ENCODE measurements around the gene KCNK15.

The KCNK15 gene

GRCh38 chr20:44715499-44716308 lies 30.0 kb upstream of the KCNK15 start:
- DNase-seq (ENCODE audit: low read depth in 2 of 2) = no peak

DNA sequence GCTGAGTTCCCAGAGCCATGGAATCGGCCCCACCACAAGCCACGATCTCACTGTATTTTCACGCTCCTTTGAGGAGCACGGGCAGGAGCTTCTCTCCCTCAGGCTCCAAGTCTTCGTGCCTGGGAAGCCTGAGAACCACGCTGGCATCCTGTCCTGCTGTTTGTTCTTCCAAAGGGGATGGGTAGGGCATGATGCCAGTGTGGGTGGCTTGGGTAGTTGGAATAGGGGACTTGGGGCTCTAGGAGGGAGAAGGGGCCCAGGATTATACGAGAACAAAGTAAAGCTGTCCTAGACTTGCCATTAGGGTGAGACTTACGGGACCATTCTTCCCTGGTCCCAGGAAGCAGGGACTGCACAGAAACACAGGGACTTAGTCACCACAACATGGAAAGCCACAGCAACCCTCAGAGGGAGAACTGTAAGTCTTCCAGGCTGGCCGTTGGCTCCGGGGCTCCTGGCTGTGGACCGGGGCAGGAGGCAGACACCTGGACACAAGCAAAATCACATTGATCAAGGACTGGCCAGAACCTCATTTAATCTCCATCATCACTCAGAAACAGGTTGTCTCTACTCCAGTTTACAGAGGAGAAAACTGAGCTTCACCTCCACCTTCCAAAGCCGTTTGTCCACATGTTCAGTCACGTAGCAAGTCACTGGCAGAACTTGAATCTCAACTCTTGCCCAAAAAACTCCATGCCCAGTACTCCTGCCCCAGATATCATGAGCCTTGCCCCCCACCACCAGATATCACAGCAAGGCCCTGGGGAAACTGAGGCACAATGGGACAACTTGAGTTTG lies 29.2 kb upstream of the KCNK15 start:
- no peak for DNase-seq (ENCODE audit: low read depth in 2 of 2)

DNA sequence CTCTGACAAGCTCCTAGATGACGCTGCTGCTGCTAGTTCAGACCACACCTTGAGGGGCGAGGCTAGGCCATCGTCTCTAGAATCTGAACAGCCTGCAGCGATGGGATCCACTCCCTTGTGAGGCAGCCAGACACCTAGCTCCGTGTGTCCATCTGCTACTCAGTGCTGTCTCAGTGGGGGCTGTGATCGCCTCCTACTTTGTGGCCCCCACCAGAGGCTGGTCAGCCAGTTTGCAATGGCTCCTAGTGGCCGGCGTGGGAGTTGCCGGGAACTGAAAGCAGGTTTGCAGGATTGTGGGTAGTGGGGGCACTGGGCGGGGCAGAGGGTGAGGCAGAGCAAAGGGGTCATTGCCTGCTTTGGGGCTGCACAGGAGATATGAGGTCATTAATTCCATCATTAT lies 27.7 kb upstream of the KCNK15 start:
- DNase-seq (ENCODE audit: low read depth in 2 of 2) = no peak

DNA sequence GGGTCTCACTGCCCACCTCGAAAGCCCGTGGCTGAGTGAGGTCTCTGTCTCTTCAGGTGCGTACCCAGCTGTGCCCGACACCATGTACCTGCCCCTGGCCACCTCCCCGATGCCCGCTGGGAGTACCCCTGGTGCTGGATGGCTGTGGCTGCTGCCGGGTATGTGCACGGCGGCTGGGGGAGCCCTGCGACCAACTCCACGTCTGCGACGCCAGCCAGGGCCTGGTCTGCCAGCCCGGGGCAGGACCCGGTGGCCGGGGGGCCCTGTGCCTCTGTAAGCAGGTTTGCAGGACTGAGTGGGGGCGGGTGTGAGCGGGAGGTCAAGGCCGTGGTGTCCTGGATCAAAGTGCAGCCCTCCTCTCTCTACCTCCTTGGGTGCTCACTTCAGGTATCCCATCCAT lies 25.8 kb upstream of the KCNK15 start:
- DNase-seq (ENCODE audit: low read depth in 2 of 2) = no peak

- no peak for DNase-seq (ENCODE audit: low read depth in 2 of 2)
These were observed 25.1 kb upstream of the KCNK15 start for GRCh38 chr20:44720621-44720996.

GRCh38 chr20:44720997-44721784 lies 24.5 kb upstream of the KCNK15 start:
- DNase-seq (ENCODE audit: low read depth in 2 of 2) = no peak

DNA sequence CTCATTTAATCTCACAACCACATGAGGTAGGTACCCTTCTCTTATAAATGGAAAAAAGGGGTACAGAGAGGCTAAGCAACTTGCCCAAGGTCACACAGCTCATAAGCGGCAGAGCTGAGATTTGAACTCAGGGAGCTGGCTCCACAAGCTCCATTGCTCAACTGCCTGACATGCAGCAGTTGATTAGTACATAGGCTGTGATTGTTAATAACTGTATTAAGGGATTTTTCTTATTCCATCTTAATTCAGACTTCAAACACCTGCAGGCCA lies 23.9 kb upstream of the KCNK15 start:
- DNase-seq (ENCODE audit: low read depth in 2 of 2) = no peak

DNA sequence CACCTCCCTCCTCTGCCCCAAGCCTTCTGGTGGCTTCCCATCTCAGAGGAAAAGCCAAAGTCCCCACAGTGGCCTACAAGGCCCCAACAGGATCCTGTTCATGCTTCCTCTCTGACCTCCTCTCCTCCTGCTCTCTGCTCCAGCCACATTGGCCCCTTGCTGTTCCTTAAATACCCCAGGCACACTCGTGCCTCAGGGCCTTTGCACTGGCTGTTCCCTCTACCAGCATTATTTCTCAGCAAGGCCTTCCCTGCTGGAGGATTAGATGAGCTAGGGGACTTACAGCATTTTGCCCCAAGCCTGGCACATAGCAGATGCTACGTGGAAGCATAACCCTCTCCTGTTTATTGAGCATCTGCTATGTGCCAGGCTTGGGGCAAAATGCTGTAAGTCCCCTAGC lies 22.7 kb upstream of the KCNK15 start:
- DNase-seq (ENCODE audit: low read depth in 2 of 2) = no peak

DNA sequence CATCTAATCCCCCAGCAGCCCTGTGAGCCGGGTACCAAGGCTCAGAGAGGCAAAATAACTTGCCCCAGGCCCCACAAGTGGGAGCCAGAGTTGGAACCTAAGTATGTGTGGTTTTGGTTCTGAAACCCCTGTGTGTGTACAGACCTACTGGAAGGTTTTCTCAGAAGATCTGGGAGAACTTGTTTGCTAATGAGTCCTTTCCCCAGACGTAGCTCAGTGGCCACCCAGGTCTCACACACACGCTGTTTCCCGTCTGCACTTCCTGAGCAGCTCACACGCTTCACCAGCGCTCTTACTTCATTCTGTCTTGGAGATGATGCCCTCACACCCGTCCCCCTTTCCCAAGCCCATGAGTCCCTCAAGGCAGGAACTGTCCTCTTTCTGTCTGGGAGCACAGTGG lies 22.3 kb upstream of the KCNK15 start:
- no peak for DNase-seq (ENCODE audit: low read depth in 2 of 2)

GRCh38 chr20:44723798-44724362 lies 21.8 kb upstream of the KCNK15 start:
- no peak for DNase-seq (ENCODE audit: low read depth in 2 of 2)

DNA sequence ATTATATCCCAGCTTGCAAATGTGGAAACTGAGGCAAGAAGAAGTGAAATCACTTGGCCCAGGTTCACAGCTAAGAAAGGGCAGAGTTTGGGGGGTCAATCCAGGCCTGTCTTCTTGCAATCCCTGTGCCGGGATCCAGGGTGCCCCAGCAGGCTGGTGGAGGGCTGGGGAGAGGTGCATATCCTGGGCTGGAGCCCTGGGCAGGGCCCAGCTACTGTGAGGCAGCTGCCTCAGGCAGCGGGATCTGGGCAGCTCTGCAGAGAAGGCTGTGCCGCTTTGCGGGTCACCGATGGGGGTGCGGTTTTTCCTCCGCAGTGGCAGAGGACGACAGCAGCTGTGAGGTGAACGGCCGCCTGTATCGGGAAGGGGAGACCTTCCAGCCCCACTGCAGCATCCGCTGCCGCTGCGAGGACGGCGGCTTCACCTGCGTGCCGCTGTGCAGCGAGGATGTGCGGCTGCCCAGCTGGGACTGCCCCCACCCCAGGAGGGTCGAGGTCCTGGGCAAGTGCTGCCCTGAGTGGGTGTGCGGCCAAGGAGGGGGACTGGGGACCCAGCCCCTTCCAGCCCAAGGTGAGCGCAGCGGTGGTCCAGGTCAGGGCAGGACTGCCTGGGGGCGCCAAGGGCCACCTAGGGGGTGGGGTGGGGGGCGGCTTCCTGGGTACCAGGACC lies 21.1 kb upstream of the KCNK15 start:
- no peak for DNase-seq (ENCODE audit: low read depth in 2 of 2)

DNA sequence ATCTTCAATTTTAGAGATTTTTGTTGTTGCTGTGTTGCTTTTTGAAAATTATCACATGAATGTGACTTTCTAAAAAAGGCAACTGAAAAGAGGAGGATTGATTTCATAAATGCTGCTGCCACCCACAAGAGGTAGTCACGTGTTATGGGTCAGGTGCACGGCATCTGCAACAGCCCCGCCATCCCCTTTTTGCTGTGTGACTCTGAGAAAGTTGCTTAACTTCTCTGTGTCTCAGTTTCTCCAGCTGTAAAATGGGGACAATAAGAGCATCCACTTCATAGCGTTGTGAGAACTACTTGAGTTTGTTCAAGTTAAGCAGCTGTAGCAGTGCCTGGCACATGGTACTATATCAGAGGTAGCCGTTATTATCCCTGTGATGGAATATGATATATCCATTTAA lies 19.8 kb upstream of the KCNK15 start:
- DNase-seq (ENCODE audit: low read depth in 2 of 2) = no peak

GRCh38 chr20:44727039-44727438 lies 18.6 kb upstream of the KCNK15 start:
- no peak for DNase-seq (ENCODE audit: low read depth in 2 of 2)

DNA sequence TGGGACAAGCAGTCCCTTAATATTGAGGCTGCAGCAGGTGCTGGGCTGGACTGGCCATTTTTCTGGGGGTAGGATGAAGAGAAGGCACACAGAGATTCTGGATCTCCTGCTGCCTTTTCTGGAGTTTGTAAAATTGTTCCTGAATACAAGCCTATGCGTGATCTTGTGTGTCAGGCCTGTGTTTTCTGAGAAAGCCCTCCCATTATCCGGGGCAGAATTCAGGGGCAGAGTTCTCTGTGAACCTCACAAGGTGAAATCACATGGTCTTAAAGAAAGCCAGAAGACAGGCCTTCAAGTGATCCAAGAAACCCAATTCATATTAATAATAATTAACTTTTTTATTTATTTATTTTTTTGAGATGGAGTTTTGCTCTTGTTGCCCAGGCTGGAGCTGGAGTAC lies 18.0 kb upstream of the KCNK15 start:
- DNase-seq (ENCODE audit: low read depth in 2 of 2) = no peak

DNA sequence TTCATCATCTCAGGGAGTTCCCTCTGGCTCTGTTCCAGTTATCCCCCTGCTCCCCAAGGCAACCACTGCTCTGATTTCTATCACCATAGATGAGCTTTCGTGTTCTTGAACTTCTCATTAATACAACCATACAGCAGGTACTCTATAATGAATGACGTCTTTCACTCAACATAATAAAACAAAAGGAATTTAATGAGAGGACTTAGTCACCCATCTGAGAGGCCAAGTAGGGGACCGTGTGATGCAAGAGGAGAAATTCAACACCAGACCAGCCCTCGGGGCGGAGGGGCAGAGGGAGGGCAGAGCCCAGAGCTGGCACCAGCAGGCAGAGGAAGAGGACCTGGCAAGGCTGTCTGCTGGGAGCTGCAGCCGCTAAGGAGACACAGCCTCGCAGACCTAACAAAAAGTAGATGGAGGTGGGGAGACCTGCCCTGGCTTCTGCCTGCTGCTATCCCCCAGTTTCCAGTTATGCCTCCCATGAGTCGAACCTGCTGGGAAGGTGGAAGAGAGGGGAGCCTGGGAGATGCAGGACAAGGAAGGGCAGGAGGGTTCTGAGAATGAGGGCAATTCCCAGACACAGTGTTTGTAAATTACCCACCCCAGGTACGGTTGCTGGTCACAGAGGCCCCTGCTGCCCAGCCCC lies 16.7 kb upstream of the KCNK15 start:
- DNase-seq (ENCODE audit: low read depth in 2 of 2) = no peak

DNA sequence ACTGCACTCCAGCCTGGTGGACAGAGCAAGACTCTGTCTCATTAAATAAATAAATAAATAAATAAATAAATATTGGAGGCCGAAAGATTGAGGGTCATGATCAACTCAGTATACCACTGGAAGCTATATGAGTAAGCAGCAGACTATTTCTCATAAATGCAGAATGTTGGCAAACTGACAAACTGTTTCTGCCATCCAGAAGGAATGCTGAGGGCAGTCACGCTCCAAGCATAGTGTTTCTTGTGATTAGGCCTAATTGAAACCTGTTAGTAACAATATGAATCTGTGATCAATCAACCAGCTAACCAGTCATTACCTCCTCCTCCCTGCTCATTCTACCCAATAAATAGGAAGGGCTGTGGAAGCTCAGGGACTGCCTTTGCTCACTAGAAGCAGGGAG lies 15.2 kb upstream of the KCNK15 start:
- DNase-seq (ENCODE audit: low read depth in 2 of 2) = no peak

- DNase-seq (ENCODE audit: low read depth in 2 of 2) = no peak
These were observed 14.0 kb upstream of the KCNK15 start for GRCh38 chr20:44731657-44732056.

GRCh38 chr20:44732327-44732726 lies 13.3 kb upstream of the KCNK15 start:
- no peak for DNase-seq (ENCODE audit: low read depth in 2 of 2)

DNA sequence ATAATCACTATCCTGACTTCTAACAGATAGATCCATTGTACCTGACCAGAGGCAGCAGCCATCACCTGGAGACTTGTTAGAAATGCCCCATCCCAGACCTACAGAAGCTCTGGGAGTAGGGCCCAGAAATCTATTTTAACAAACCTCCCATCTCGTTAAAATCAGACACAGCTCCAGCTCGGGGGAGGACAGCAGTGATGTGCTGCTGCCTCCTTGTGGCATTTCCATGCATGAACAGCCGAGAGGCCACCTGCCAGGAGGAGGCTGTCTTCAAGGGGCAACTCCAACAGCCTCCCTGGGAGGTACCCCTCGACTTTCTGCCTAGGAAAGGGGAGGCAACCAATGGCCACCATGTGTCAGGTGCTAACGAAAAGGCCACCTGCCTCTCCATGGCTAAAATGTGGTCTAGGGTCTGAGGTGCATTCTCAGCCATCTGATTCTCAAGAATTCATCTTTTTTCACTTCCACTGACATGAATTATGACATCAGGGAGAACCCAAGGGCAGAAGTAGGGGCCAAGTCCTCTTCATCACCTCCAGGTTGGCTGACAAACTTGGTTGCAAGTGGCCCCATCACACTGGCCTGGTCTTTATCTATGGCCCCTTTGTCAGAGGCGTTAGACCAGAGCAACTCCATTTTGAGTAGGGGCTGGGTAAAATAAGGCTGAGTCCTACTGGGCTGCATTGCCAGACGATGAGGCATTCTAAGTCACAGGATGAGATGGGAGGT lies 12.2 kb upstream of the KCNK15 start:
- DNase-seq (ENCODE audit: low read depth in 2 of 2) = peak; percentile 42 to 47

DNA sequence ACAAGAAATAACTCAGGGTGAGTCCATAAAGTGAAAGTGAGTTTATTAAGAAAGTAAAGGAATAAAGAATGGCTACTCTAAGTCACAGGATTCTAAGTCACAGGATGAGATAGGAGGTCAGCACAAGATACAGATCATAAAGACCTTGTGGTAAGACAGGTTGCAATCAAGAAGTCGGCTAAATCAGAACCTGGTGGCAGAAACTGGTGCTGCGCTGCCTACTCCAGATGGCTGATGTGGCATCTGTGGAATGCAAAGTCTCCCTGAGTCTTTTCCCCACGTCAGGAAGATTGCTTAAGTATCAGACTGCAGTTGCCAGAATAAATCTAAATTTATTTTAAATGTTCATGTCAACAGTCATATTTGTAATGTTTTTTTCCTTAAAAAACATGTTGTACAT lies 10.7 kb upstream of the KCNK15 start:
- DNase-seq (ENCODE audit: low read depth in 2 of 2) = no peak

- no peak for DNase-seq (ENCODE audit: low read depth in 2 of 2)
These were observed 9.9 kb upstream of the KCNK15 start for GRCh38 chr20:44735816-44736169.
